ENCODE results near the gene NLGN3.

GRCh38 chrX:71215338-71215912 lies 70.8 kb downstream of the NLGN3 start:
- TF ChIP-seq, protein P1, sequence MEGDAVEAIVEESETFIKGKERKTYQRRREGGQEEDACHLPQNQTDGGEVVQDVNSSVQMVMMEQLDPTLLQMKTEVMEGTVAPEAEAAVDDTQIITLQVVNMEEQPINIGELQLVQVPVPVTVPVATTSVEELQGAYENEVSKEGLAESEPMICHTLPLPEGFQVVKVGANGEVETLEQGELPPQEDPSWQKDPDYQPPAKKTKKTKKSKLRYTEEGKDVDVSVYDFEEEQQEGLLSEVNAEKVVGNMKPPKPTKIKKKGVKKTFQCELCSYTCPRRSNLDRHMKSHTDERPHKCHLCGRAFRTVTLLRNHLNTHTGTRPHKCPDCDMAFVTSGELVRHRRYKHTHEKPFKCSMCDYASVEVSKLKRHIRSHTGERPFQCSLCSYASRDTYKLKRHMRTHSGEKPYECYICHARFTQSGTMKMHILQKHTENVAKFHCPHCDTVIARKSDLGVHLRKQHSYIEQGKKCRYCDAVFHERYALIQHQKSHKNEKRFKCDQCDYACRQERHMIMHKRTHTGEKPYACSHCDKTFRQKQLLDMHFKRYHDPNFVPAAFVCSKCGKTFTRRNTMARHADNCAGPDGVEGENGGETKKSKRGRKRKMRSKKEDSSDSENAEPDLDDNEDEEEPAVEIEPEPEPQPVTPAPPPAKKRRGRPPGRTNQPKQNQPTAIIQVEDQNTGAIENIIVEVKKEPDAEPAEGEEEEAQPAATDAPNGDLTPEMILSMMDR (IDR thresholded peaks at IDR 0.05): no peak
- TF ChIP-seq EZH2 (IDR thresholded peaks at IDR 0.05; ENCODE audit: borderline replicate concordance, insufficient read depth, low read depth, low read length, poor library complexity, severe bottlenecking): no peak
